Cardiac muscle cell (in vitro differentiated cells and primary cell): ENCODE data around the gene EMP2. TPM values are rescaled to one million over a fixed set of nuclear protein-coding genes. Genes with fewer than 3 reads are reported as not detected.

Experiments
- DNase-seq, 2 donors: peaks; one replicate each; pipeline versions ENCODE4 v3.0.0 to v3.0.0-alpha.2; 2010 to 2017; ENCODE audit warnings: low read depth in 1 of 2, low spot score in 1 of 2
- H3K27ac ChIP-seq: fragments of 200-600 bp; sonication (generic); 2 replicates; pipeline ENCODE4 v1.5.1; 2016
- H3K27me3 ChIP-seq: fragments of 200-600 bp; sonication (generic); 2 replicates; pipeline ENCODE4 v1.6.0; 2016; ENCODE audit warnings: control low read depth
- H3K36me3 ChIP-seq: fragments of 200-600 bp; sonication (generic); 2 replicates; pipeline ENCODE4 v1.5.1; 2016; ENCODE audit warnings: control low read depth
- H3K4me1 ChIP-seq: fragments of 200-600 bp; sonication (generic); 2 replicates; pipeline ENCODE4 v1.8.1; 2017; ENCODE audit warnings: low read depth, mild to moderate bottlenecking, mixed run types
- H3K4me3 ChIP-seq: fragments of 200-600 bp; sonication (generic); 2 replicates; pipeline ENCODE4 v1.5.1; 2016; ENCODE audit warnings: mild to moderate bottlenecking
- H3K9me3 ChIP-seq: fragments of 200-600 bp; sonication (generic); 2 replicates; pipeline ENCODE4 v1.5.1; 2017; ENCODE audit warnings: low read depth, mild to moderate bottlenecking, control low read depth
- CTCF ChIP-seq: IDR thresholded peaks from 2 replicates; pipeline ENCODE4 v1.5.1; 2012; ENCODE audit warnings: low read depth, mild to moderate bottlenecking, low read length
- polyA plus RNA-seq: library from polyadenylated mRNA; unstranded; fragments of >200 nt; fragmentation: Nextera tagmentation; extraction: Ambion mirVana; gene quantifications from 2 replicates; pipeline ENCODE4 v1.2.1, GENCODE V29; 2016
- total RNA-seq: library from RNA; depleted of rRNA; stranded (reverse); fragments of >200 nt; gene quantifications from 2 replicates; pipeline ENCODE4 v1.2.3, GENCODE V29; 2016

EMP2 gene
- total and polyA plus RNA-seq, 2 experiments from 2014 or later, result 40.9 to 151 TPM

GRCh38 chr16:10543231-10543977 is 37.0 kb downstream of the EMP2 start:
- no peak for TF ChIP-seq CTCF
- H3K4me1 ChIP-seq, result no peaks in the 10 kb centered on the region
- H3K9me3 ChIP-seq, result no peaks in the 10 kb centered on the region
- no peak for DNase-seq
- no peak overlapping the region for H3K27ac ChIP-seq
- peaks cover 41% of the 10 kb centered on the region for H3K36me3 ChIP-seq
- no peaks in the 10 kb centered on the region for H3K27me3 ChIP-seq
- no peak overlapping the region for H3K4me3 ChIP-seq

GRCh38 chr16:10541366-10541765 is 39.0 kb downstream of the EMP2 start:
- TF ChIP-seq CTCF, result no peak
- no peaks in the 10 kb centered on the region for H3K4me1 ChIP-seq

GRCh38 chr16:10539793-10540192 is 40.6 kb downstream of the EMP2 start:
- no peak overlapping the region for H3K4me3 ChIP-seq
- peaks cover 45% of the 10 kb centered on the region for H3K36me3 ChIP-seq
- no peak for DNase-seq
- H3K9me3 ChIP-seq, result no peaks in the 10 kb centered on the region
- H3K27me3 ChIP-seq, result no peaks in the 10 kb centered on the region
- H3K4me1 ChIP-seq, result peaks cover 2% of the 10 kb centered on the region
- no peak overlapping the region for H3K27ac ChIP-seq
- no peak for TF ChIP-seq CTCF

More at GRCh38 chr16:10541366-10541765, 39.0 kb downstream of the EMP2 start:
- Histone ChIP-seq H3K4me3 (no peak overlapping the region), H3K27me3 (no peaks in the 10 kb centered on the region), H3K9me3 (no peaks in the 10 kb centered on the region), H3K27ac (no peak overlapping the region), H3K36me3 (peaks cover 42% of the 10 kb centered on the region)
- DNase-seq, result no peak

GRCh38 chr16:10539236-10539635 is 41.2 kb downstream of the EMP2 start:
- no peak overlapping the region for H3K4me3 ChIP-seq
- DNase-seq, result no peak
- H3K9me3 ChIP-seq, result no peaks in the 10 kb centered on the region
- H3K36me3 ChIP-seq, result peaks cover 46% of the 10 kb centered on the region
- TF ChIP-seq CTCF, result no peak
- H3K27me3 ChIP-seq, result no peaks in the 10 kb centered on the region
- peaks cover 2% of the 10 kb centered on the region for H3K4me1 ChIP-seq
- H3K27ac ChIP-seq, result no peak overlapping the region

GRCh38 chr16:10538583-10538982 is 41.8 kb downstream of the EMP2 start:
- no peaks in the 10 kb centered on the region for H3K27me3 ChIP-seq
- no peaks in the 10 kb centered on the region for H3K9me3 ChIP-seq
- DNase-seq, result no peak
- H3K4me1 ChIP-seq, result peaks cover 2% of the 10 kb centered on the region
- H3K4me3 ChIP-seq, result no peak overlapping the region
- peaks cover 46% of the 10 kb centered on the region for H3K36me3 ChIP-seq
- no peak for TF ChIP-seq CTCF
- H3K27ac ChIP-seq, result no peak overlapping the region
